Body of pancreas (tissue), 4 donors: ENCODE data around the gene NTN3. TPM values are rescaled to one million over a fixed set of nuclear protein-coding genes. Genes with fewer than 3 reads are reported as not detected.

Source experiments
- ATAC-seq: fragments of 150-250 bp; one replicate; pipeline ENCODE4 v1.9.1; 2016
- DNase-seq, 4 donors: peaks; one replicate each; pipeline ENCODE4 v3.0.0-alpha.2; 2019
- H3K27ac ChIP-seq, 4 donors: fragments of 200-600 bp; sonication (generic); 1 replicate in 3 of 4; 2 replicates in 1 of 4; pipeline versions ENCODE4 v1.5.1 to v1.6.1; 2016 to 2019; ENCODE audit warnings: mild to moderate bottlenecking in 1 of 4, mixed read lengths in 1 of 4, moderate library complexity in 1 of 4
- H3K27me3 ChIP-seq, 2 donors: fragments of 200-600 bp; sonication (generic); one replicate each; pipeline ENCODE4 v1.6.0; 2016; ENCODE audit warnings: mild to moderate bottlenecking in 1 of 2
- H3K36me3 ChIP-seq, 2 donors: fragments of 200-600 bp; sonication (generic); replicated peaks in 1 of 2; 2 replicates each; pipeline ENCODE4 v1.5.1; 2016; ENCODE audit warnings: low read depth in 2 of 2; ENCODE audit not compliant: insufficient read depth in 1 of 2
- H3K4me1 ChIP-seq: fragments of 200-600 bp; sonication (generic); one replicate; pipeline ENCODE4 v1.6.0; 2016
- H3K4me3 ChIP-seq, 2 donors: fragments of 200-600 bp; sonication (generic); 1 replicate in 1 of 2; 2 replicates in 1 of 2; pipeline ENCODE4 v1.5.1; 2016 to 2019
- H3K9me3 ChIP-seq, 3 donors: fragments of 200-600 bp; sonication (generic); 1 replicate in 2 of 3; 2 replicates in 1 of 3; pipeline ENCODE4 v1.5.1; 2016
- POLR2A ChIP-seq, 3 donors: fragments of 450-650 bp; IDR thresholded peaks; one replicate each; pipeline ENCODE4 v1.6.1; 2016; ENCODE audit warnings: antibody characterized with exemption in 3 of 3, mild to moderate bottlenecking in 2 of 3
- WGBS, 2 donors: methylation state at CpG; one replicate each; pipeline ENCODE4 v1.1.5; 2017; 5-methylcytosine and 5-hydroxymethylcytosine counted together
- intact Hi-C: fragments of 100-400 bp; cut with DNase I; formaldehyde crosslinking; loops from one replicate; pipeline ENCODE4 v1.15.1; 2023
- total RNA-seq, 2 donors: library from RNA; depleted of rRNA; stranded (reverse); fragments of >200 nt; gene quantifications; one replicate each; pipeline ENCODE4 v1.1.0, GENCODE V29; 2016
- TF ChIP-seq, protein P1 (sequence below), 7 experiments: fragments of 450-650 bp in 4 of 7; fragments of 200-600 bp in 3 of 7; sonication (generic) in 3 of 7; IDR thresholded peaks; one replicate each; pipeline ENCODE4 v1.5.1; 2016 to 2019; ENCODE audit warnings: antibody characterized with exemption in 7 of 7

NTN3 gene
- total RNA-seq, 2 donors from 2014 or later: not detected

DNA sequence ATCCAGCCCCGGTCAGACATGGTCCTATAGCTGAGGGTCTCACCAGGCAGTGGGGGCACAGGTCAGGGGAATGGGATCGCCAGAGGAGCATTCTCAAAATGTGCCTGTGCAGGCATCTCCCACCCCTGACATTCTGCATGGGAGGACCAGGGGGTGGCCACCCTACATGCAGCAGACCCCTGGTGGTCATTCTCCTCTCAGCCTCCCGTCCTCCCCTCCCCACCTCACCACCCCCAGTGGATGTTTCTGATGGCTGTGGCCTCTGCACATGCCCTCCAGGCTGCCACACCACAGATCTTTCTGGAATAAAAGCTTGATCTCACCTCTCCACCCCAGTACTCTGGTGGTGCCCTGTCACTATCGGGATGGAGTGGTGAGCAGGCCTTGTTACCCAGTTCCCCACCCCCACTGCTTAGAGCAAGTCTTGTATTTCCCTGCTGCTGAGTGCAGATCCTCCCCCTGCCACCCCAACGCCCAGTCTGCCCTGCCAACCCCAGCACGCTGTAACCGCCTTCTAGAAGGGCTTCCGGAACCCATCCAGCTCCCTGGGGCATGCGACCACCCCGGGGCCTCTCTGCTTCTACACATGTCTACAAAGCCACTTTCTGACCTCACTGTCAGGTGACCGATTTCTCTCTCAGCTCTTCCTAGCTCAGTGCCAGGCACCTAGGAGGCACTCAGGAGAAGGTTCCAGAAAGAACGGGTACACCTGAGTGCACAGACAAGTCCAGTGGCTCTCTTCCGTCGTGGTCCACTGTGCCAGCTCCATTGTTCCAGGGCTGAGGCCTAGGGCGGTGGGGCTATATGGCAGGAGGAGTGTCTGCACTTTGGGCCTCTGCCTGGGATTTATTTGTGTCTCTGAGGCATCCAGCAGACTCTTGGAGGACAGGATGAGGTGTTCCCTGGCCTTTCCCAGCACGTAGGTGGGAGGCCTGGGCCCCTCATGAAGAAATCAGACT lies 13.1 kb downstream of the NTN3 start:
- TF ChIP-seq, protein P1, sequence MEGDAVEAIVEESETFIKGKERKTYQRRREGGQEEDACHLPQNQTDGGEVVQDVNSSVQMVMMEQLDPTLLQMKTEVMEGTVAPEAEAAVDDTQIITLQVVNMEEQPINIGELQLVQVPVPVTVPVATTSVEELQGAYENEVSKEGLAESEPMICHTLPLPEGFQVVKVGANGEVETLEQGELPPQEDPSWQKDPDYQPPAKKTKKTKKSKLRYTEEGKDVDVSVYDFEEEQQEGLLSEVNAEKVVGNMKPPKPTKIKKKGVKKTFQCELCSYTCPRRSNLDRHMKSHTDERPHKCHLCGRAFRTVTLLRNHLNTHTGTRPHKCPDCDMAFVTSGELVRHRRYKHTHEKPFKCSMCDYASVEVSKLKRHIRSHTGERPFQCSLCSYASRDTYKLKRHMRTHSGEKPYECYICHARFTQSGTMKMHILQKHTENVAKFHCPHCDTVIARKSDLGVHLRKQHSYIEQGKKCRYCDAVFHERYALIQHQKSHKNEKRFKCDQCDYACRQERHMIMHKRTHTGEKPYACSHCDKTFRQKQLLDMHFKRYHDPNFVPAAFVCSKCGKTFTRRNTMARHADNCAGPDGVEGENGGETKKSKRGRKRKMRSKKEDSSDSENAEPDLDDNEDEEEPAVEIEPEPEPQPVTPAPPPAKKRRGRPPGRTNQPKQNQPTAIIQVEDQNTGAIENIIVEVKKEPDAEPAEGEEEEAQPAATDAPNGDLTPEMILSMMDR (IDR thresholded peaks at IDR 0.05): no peak
- no peak for TF ChIP-seq POLR2A (IDR thresholded peaks at IDR 0.05)
- H3K27me3 ChIP-seq: no peaks in the 10 kb centered on the region
- no peaks in the 10 kb centered on the region for H3K9me3 ChIP-seq
- H3K4me1 ChIP-seq: peaks cover 78% of the 10 kb centered on the region
- H3K36me3 ChIP-seq: no peaks in the 10 kb centered on the region
- DNase-seq (peak in 1 of 4 donors; percentile 18), ATAC-seq (no peak)
- intact Hi-C loops: no loop called here
- peak overlapping the region in 2 of 4 donors; percentile 85 to 86 for H3K27ac ChIP-seq
- WGBS, 2 donors: 81 to 82% methylated on average over 15 to 16 of the region's 16 CpGs
- H3K4me3 ChIP-seq: no peak overlapping the region

DNA sequence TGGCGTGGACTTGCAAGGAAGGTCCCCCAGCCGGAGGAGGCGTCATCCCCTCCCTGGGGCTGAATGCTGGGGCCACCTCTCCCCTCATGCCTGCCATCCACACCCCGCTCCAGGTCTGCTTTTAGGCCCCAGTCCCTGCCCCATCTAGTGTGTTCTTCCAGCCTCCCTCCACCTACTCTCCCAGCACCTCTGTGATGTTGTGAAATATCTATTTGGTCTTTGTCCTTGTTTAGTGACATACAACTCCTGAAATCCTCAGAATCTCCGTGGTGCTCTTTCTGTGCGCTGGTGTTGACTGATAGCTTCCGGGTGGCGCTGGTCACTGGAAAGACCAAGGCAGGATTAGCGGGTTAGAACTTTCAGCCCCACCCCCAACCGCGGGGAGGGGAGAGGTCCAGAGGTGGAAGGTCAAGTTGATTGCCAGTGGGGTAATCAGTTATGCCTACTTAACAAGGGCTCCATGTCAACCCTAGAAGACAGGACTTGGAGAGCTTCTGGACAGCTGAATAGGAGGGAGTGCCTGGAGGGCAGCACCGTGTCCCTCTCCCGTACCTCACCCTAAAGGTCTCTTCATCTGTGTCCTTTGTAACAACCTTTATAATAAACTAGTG lies 13.9 kb downstream of the NTN3 start:
- H3K9me3 ChIP-seq: no peaks in the 10 kb centered on the region
- no peak overlapping the region for H3K27ac ChIP-seq
- peaks cover 77% of the 10 kb centered on the region for H3K4me1 ChIP-seq
- H3K4me3 ChIP-seq: no peak overlapping the region
- DNase-seq: peak in 1 of 4 donors; percentile 15
- TF ChIP-seq, protein P1 (IDR thresholded peaks at IDR 0.05): no peak
- no peak for TF ChIP-seq POLR2A (IDR thresholded peaks at IDR 0.05)
- intact Hi-C loops: no loop called here
- H3K36me3 ChIP-seq: no peaks in the 10 kb centered on the region
- no peaks in the 10 kb centered on the region for H3K27me3 ChIP-seq
- whole genome bisulfite sequencing, 2 donors: 65 to 73% methylated on average over 13 of the region's 13 CpGs
- no peak for ATAC-seq

DNA sequence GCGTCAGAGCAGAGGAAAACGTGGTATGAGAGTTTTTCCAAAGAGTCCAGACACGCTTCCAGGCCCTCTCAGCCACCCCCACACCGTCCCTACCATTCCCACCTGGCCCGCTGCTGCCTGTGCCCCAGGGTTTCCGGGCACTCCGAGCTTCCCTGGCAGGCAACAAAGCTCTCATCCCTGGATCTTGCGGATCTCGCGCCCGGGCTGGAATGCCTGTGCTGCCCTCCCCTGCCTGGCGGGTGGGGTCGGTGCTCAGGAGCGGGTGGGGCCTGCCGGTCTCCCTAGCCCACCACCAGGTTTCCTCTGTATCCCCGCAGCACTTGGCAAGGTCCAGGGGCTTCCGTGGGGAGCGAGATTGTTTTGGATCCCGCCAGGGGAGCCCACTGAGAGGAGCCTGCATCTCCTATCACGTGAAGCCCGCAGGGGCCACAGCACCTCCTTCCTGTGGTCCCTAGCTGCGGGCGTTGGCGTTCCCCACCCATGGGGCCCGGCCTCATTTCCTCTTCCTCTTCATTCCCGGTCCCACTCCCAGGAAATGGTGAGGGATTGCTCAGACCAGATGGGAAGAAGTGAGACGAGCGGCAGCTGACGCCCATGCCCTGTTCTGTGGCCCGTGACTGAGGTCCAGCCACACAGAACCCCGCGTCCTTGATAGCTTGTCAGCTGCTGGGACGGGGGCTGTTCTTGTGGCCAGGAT lies 14.9 kb downstream of the NTN3 start:
- Histone ChIP-seq H3K4me3 (no peak overlapping the region), H3K4me1 (peaks cover 67% of the 10 kb centered on the region), H3K36me3 (no peaks in the 10 kb centered on the region), H3K27me3 (no peaks in the 10 kb centered on the region), H3K9me3 (no peaks in the 10 kb centered on the region), H3K27ac (peak overlapping the region in 1 of 4 donors; percentile 72)
- TF ChIP-seq, protein P1 (IDR thresholded peaks at IDR 0.05): no peak
- no peak for TF ChIP-seq POLR2A (IDR thresholded peaks at IDR 0.05)
- WGBS, 2 donors: 74 to 76% methylated on average over 21 to 33 of the region's 33 CpGs
- intact Hi-C loops: no loop called here
- peak in 1 of 4 donors; percentile 15 for DNase-seq
- no peak for ATAC-seq

DNA sequence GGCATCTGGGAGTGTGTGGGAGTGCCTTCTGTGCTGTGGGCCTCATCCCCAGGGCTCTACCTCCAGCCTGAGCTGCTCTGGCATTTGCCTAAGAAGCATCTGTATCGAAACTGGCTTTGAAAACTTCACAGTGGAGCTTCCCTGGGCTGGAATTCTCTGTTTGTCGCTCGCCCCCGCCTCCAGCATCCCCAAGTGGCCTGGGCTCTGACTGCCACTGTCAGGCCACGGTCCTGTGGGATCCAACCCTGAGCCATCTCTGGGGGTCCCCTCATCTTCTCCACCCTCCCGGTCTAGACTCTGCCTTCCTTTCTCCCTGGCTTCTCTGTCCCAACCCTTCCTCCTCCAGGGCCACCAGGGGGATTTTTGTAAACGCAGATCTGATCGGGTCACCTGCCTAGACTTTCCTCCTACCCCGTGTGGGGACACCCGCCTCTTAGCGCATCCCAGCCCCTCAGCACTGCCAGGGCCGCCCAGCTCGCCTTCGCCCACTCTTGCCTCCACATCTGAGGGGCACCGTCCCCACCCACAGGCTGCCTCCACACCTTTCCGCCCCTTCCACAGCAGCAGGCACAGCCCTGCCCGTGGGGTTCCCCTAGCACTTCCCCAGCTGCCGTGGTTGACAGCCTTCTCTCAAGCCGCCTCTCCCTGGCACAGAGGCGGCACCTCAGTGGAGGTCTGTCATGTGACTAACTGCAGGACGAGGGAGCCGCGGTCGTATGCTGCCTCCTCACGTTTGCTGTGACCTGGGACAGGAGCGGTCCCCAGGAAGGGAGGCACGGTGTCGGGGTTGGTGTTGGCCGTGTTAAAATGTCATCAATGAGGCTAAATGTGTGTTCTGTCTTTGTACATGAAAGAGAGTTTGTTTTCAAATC lies 15.8 kb downstream of the NTN3 start:
- TF ChIP-seq, protein P1 (IDR thresholded peaks at IDR 0.05): peak in 5 of 7 experiments; percentile 19 to 68 (median 50)
- no peak for TF ChIP-seq POLR2A (IDR thresholded peaks at IDR 0.05)
- intact Hi-C loops: no loop called here
- no peaks in the 10 kb centered on the region for H3K9me3 ChIP-seq
- WGBS, 2 donors: 44 to 62% methylated on average over 13 to 29 of the region's 29 CpGs
- peak overlapping the region in 3 of 4 donors; percentile 27 to 72 (median 46) for H3K27ac ChIP-seq
- ATAC-seq (peak; percentile 73), DNase-seq (peak; percentile 66 to 79 (median 74))
- no peak overlapping the region for H3K4me3 ChIP-seq
- no peaks in the 10 kb centered on the region for H3K36me3 ChIP-seq
- peaks cover 60% of the 10 kb centered on the region for H3K4me1 ChIP-seq
- no peaks in the 10 kb centered on the region for H3K27me3 ChIP-seq
